ENCODE results near the gene CCDC68.

- TF ChIP-seq BHLHE40 (IDR thresholded peaks at IDR 0.05; ENCODE audit: low read depth, low read length) (no peak), CTCF (conservative IDR thresholded peaks at IDR 0.05; ENCODE audit: low read depth, low read length) (no peak), POLR2A (IDR thresholded peaks at IDR 0.05; ENCODE audit: low read depth, low read length) (no peak), RAD21 (IDR thresholded peaks at IDR 0.05; ENCODE audit: low read length) (no peak), RCOR1 (IDR thresholded peaks at IDR 0.05; ENCODE audit: insufficient replicate concordance, low read length) (no peak)
Measured at GRCh38 chr18:54857499-54857898, 101.8 kb downstream of the CCDC68 start.

Data from IMR-90 (cell line).